Cerebellar nuclear complex (tissue), 1 donor: Measurements from ENCODE around the gene ABCC8.
"Not testable (repeated sequence)": the region's sequence is repeated elsewhere in the genome, so short reads cannot be mapped to it uniquely, and the experiment has no call there.

Experiments used
- DNase-seq, 2 experiments: peaks; one replicate each; lab custom pipeline; 2025; lab: John Stamatoyannopoulos, UW

Gene ABCC8

DNA sequence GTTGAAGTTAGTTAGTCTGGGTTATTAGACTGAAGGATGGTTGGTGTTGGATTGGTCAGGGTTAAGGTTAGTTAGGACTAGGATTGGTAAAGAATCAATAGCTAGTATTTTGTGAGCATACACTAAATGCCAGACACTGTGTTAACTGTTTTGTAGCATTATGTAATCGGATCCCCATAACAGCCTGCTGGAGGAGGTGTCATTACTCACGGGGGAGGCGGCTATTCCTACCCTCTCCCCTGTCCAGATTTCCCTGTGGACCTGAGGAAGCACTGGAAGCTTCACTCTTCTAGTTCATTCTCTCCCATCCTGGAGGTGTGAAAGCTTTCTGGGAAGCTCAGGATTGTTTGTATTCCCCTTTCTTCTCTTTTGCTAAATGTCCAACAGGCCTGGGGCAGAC lies 47.7 kb downstream of the ABCC8 start:
- DNase-seq, result no peak

DNA sequence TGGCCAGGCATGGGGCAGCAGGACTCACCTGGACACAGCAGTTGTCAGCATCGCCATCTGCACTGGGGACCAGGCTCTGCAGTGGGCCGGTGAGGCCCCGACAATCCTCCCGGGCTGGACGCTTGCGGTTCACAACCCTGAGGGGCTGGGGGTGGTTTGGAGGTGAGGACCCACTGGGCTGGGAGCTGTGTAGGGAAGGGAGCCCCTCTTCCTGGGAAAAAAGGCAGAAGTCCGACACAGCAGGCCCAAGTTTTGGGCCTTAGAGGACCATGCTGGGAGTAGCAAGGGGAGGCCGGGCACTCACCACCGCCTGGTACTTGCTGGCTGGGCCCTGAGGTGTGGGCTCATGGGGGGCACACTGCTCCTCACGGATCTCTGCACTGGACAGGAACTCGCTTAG lies 48.4 kb downstream of the ABCC8 start:
- DNase-seq, result no peak

DNA sequence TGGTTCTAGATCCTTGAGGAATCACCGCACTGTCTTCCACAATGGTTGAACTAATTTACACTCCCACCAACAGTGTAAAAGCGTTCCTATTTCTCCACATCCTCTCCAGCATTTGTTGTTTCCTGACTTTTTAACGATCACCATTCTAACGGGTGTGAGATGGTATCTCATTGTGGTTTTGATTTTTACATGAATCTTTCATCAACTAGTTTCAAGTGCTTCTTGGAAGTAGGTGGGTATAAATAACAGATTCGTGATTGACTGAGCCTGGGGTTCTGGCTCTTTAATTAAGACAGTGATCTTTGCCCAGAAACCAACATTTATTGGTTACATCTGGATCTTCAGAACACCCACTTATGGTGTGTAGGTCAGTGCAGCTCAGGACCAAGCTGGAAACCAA lies 50.4 kb downstream of the ABCC8 start:
- not testable (repeated sequence) for DNase-seq

GRCh38 chr11:17423533-17424310 lies 52.9 kb downstream of the ABCC8 start:
- DNase-seq, result no peak

GRCh38 chr11:17421781-17422180 lies 54.9 kb downstream of the ABCC8 start:
- DNase-seq, result peak in 1 of 2 experiments; percentile 23

DNA sequence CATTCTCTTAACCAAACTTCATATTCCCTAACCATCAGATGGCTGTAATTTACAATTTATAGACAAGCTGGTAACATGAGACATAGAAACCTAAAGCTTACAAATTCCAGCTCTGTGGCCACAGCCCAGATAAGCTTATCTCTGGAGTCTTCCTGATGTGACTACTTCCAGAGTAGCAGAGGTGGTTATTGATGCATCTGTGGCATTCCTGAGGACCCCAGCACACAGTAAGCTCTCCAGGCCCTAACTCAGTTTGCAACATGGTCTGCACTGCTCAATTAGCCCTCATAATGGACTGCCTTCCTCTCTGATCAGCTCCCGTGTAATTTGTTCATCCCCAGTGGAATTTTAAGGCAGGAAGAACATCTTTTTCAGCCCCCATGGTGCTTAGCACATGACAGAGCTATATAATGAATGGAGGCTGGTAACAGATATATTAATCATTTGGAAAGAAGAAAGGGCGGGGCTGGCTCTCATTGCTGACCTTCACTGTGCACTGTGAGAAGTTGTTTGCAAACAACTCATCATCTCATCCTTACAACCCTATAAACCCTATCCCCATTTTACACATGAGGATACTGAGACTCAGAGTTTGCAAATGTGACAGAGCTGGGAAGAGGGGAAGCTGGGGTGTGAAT lies 58.1 kb downstream of the ABCC8 start:
- DNase-seq, result no peak

- no peak for DNase-seq
Measured at GRCh38 chr11:17416492-17416891, 60.2 kb downstream of the ABCC8 start.

DNA sequence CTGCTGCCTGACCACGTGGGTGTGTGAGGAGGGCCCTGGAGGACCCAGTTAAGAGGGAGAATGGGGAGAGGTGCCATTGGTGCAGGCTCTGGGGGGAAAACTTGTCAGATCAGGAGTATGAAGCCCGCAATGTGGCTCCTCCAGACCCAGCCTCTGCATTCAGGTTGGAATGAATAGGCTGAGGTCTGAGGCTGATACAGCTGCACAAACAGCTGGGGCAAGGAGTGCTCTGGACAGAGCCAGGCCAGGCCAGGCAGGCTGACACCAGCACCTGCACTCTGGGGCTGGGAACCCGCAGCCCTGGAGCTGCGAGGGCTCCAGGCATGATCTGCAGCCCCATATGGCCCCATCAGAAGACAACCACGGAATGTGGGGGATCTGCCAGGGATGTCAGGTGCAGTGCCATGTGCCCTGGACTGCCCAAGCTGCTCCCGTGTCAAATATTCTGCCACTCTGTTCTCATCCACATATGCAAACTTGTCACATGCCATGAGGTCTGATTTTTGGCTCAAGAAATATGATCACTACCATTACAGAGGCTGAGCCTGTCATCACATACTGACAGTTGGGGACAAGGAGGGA lies 61.0 kb downstream of the ABCC8 start:
- DNase-seq, result peak; percentile 40 to 69

DNA sequence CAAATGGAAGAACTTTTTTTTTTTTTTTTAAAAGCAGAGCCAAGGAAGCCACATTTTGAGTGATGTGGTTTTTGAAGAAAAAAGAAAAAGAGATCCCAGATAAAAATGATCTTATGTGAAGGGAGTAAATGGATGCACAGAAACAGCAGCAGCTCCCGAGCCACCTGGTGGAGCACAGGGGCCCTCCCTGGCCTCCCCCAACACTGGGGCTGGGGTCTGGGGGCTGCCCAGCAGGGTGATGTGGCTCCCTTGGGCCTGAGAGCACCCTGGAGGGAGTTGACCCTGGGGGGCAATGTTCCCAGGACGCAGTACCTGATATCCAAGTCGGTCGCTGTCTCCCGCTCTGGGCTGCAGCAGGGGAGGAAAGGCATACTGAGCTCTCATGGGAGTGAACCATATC lies 61.7 kb downstream of the ABCC8 start:
- DNase-seq, result no peak

DNA sequence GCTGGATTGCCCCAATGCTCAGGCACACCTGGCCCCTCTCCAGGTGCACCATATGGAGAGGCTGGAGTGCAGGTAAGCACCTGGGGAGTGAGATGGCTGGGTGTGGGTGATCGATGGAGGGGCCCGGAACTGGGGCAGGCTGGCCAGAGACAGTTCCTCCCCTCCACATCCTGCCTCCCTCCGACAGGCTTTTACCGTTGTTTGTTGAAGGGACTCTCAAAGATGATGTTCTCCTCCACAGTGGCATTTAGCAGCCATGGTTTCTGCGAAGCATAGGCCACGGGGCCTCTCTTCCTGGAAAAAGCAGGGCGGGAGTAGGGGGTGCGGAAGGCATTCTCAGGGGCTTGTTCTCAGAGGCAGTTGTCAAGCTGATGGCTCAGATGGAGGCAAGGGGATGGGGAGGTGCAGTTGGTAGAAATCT lies 62.3 kb downstream of the ABCC8 start:
- no peak for DNase-seq

DNA sequence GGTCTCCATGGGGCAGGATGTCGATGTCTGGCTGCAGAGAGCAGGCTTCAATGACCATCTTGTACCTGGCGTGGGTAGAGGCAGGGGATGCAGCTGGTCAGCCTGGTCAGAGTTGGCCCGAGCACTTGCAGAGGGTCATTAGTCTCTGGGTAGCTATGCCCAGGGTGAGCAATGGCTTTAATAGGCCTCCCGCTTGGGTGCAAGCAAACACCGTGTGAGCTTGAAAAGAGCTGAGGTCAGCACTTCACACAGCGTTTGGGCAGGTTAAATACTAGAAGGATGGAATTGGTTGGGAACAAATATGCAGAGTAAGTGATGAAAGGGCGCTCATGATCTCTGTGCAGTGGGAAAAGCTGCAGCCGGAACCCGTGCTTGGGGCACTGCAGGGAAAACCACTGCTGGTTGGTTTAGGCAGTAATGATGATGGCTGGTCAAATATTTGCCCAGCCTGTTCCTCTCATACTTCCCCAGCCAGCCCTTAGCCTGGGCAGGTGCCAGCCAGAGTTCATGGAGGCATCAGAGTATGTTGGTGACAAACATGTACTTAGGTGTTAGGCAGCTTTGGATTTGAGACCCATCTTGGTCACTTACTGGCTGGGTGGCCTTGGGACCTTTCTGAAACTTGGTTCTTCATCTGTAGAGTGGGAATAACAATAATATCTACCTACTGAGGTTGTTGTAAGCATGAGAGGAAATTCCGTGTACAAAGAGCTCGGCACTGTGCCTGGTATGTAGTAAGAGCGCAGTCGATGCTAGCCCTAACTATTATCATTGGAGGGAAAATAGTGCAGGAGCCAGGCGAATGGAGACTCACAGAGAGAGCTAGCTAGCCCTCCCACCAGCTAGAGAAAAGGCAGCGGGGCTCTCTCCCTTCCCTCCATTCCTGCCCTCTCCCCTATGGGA lies 63.0 kb downstream of the ABCC8 start:
- no peak for DNase-seq

DNA sequence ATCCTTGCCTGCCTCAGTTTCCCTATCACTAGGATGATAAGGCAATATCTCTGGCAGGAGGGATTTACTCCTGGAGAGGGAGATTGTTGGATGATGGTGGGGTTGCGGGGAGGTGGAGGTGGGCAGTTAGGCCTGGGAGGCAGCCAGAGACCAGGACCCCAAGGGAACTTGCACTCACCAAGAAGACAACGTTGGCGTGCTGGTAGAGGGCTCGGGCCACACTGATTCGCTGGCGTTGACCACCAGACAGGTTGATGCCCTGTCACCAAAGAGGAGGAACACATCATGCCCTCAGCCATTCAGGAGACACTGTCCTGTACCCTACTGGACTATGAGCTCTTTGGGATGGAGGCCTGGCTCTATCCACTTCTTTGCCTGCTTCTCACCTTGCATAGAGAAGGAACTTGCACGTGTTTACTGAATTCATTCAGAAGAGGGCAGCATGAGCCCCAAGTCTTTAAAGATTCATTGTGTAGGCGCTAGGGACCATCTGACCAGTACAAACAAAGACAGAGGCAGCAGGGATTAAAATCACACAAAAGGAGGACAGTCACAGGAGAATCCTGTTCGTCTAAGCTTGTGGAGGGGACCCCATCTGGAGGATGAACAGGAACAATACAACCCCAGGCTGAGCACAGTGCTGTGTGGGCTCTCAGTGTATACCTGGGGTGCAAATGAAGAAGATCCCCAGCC lies 64.0 kb downstream of the ABCC8 start:
- DNase-seq, result no peak

DNA sequence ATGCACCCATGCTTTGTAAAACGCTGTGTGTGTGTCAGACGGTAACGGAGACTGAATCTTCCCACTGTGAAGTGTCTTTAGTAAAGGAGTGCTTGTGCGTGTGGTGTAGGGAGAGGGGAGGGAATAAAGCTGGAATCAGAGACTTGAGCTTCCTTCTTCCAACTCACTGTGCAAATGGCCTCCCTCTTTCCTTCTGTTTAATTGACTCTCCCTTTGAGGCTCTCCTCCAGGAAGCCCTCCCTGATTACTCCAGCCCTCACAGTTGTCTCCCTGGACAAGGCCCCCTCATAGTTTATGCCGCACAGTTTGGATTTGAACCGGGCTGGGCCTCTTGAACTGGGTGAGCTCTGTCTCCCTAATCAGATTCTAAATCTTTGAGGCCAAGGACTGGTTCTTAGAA lies 65.2 kb downstream of the ABCC8 start:
- no peak for DNase-seq

DNA sequence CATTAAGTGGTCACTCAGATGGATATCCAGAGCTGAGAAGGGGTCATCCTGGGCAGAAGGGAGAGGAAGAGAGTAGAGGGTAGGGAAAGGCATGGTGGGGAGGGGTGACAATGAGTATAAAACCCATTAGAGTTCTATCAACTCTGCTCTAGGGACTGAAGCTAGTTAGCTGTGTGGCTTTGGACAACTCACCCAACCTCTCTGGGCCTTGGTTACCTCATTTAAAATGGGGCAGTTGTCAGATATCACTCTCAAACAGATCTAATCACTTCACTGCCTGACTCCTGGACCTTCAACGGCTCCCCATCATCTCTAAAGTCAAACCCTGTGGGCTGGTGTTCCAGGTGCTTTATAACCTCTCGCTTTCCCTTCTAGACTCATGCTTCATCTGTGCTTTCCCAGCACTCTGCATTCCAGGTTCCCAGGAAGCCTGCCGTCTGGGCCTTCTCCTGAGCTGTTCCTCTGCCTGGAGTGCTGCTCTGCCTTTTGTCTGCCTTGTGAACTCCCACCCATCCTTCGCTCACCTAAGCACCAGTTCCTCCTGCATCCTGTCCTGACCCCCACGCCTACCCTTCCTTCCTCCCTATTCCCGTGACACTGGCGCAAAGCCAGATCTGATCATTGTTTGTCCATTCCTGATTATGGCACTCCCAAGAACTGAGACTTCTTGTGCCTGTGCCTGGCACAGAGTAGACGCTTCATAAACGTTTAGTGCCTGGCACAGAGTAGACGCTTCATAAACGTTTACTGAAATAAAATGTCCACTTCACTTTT lies 65.9 kb downstream of the ABCC8 start:
- no peak for DNase-seq

DNA sequence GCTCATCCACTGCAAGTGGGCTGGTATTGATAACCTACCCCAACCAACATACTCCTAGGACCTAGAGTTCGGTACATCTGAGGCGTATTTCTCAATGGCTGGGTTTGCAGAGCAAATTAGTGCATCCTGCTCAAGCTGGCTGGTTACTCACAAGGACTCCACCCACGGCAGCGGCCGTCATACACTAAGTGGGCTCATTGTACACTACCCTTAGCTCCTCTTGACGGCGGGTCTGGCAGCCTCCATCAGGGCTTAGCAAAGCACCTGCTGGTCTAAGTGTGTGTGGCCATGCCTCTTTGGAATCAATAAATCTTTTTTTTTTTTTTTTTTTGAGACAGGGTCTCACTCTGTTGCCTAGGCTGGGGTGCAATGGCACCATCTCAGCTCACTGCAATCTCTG lies 68.0 kb downstream of the ABCC8 start:
- DNase-seq, result no peak

GRCh38 chr11:17408026-17408425 lies 68.6 kb downstream of the ABCC8 start:
- DNase-seq, result no peak

- no peak for DNase-seq
Measured at GRCh38 chr11:17407575-17407974, 69.1 kb downstream of the ABCC8 start.

DNA sequence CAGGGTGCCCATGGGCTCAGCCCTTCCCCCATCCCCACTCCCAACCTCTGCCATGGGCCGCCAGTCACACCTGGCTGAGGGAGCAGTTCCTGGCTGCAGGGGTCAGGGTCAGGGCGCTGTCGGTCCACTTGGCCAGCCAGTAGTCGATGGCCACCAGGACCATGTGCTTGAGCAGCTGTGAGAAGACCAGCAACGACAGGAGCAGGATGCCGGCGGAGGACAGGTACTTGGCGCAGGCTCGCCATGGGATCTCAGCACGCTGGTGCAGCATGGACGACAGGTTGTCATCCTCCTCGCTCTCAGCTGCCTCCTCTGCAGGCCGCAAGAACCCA lies 69.9 kb downstream of the ABCC8 start:
- no peak for DNase-seq

- DNase-seq, result no peak
Measured at GRCh38 chr11:17406082-17406817, 70.4 kb downstream of the ABCC8 start.
